G401.6 (cell line): ENCODE data around the gene HK1.
"Not testable (repeated sequence)": the region's sequence is repeated elsewhere in the genome, so short reads cannot be mapped to it uniquely, and the experiment has no call there.

ENCODE experiments used
- FAIRE-seq: peaks from 2 replicates; lab custom pipeline; 2012; peaks lifted over from hg19 to GRCh38; lab: Jason Lieb, UNC

HK1 gene

DNA sequence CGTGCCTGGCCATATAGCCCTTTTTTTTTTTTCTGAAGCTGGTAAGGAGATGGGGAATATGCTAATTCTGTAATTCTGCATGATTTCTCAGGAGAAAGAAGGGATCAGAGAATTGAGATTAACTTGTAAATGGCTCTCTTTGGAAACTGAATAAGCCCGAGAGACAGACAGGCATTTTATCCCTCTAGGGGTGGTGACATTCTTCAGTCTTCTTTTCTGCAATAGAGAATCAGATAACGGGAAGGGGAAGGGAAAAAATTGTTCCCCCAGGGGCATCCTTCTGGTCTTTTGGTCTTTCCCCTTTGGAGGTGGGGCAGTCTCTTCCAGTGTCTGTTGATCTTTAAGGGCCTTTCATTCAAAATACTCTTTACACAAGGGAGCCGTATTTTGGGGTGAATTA, 34.2 kb downstream of the HK1 start:
- no peak for FAIRE-seq

DNA sequence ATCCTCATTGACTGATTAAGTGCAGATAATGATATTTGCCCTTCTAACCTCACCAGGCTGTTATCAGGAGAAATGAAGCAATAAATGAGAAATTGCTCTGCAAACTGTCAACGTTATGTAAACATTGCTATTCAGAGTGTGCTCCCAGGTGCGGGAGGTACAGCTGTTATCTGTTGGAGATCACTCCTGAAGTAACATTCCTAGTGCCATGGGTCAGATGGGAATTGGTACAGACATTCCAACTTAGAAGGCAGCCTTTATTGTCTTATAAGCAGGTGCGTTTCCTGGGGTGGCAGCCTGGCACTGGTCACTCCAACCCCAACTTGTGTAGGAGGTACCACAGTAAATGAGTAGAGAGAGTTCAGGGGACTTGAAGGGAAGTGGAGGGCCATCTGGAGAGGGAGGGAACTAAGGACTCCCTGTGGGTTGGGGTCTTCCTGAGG, 36.8 kb downstream of the HK1 start:
- FAIRE-seq, result no peak

DNA sequence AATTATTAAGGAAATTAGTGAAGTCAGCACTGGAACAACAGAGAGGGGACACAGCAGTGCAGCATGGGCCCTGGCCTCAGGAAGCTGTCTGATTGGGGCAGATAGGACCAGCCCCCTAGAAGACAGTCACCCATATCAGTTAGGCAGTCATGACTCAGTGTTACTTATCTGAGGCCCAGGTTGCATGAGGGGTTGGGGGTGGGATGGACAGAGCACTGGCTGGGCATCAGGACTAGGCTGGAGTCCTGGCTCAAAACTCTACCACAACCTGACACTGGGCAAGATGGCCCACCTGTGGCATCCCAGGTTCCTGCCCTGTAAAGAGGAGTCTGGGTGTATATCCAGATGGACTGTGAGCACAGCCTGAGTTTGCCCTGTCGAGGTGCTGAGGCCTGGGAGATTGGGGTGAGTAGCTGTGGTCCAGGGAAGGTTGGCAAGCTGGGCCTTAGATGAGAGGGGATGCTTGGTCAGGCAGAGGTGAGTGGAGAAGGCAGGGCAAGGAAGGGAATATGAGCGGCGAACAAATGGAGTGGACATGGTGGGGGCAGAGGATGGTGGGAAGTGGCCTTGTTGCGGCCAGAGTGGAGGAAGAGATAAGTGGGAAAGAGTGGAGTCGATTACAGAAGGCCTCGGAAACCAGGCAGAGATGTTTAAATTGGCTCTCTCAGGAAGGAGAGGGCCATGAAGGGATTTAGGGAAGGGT, 37.5 kb downstream of the HK1 start:
- no peak for FAIRE-seq

DNA sequence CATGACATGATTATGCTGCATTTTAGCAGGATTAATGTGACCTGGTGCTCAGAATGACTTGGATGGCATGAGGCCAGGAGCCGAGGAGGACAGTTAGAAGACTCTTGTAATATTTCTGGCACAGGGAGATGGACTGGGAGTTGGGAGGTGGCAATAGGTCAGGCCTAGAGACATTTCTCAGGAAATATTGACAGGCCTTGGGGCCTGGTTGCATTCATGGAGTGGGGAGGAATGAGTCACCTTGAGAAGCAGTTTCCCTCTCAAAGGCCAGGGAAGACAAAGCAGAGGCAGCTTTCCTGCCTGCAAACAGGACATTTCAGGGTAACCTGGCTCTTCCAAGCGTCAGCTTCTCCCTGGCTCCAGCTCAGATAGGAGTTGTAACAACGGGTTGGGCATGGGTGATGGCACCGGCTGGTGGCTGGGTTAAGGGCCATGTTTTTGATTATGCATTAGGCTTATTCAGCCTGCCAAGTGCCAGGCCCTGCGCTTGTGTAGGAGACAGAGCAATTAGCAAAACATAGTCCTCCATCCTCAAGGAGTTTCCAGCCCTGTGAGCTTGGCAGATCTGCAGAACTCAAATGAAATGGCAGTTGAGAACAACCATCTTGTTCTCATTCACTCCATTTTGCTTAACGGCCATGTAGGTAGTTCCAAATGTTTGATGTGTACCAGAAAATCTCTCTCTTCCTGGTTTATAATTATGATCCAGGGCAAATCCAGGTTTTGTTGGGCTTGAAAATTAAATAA, 38.2 kb downstream of the HK1 start:
- no peak for FAIRE-seq

DNA sequence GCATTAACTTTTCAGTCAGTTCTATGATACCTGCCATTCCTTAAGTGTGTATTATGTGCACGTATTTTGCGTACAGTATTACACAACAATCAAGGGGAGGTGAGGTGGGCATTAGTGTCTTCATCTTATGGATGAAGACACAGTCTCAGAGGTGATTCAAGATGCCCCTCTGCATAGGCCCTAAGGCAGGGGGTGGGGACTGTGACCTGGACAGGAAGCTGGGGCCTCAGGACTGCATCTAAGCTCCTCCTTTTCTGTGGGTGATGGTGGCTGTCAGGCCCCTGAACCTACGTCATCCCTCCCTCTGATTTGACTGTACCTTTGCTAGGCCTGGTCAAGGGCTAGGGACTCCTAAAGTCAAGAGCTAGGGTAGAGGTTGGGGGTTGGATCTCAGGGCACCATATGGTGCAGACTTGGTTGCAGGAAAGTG, 38.9 kb downstream of the HK1 start:
- FAIRE-seq, result no peak

DNA sequence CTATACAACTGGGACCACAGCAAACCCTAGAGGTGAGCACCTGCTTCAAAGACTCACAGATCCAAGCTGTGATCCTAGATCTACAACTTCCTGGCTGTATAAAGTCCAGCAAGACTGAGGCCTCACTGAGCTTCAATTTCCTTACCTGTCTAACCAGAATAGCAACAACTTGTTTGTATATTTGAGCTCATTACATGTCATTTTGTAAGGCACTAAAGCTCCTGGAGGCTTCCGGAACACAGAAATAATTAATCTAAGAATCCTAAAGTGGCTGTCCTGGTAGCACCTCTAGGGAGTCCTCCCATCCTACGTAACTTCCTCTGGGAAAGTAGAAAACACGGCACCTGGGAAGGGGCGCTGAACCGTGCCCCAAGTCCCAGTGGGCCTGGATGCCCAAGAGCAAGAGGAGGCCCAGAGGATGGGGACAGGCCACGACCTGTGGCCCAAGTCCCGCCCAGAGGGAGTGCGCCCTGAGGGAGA, 39.4 kb downstream of the HK1 start:
- FAIRE-seq, result no peak

DNA sequence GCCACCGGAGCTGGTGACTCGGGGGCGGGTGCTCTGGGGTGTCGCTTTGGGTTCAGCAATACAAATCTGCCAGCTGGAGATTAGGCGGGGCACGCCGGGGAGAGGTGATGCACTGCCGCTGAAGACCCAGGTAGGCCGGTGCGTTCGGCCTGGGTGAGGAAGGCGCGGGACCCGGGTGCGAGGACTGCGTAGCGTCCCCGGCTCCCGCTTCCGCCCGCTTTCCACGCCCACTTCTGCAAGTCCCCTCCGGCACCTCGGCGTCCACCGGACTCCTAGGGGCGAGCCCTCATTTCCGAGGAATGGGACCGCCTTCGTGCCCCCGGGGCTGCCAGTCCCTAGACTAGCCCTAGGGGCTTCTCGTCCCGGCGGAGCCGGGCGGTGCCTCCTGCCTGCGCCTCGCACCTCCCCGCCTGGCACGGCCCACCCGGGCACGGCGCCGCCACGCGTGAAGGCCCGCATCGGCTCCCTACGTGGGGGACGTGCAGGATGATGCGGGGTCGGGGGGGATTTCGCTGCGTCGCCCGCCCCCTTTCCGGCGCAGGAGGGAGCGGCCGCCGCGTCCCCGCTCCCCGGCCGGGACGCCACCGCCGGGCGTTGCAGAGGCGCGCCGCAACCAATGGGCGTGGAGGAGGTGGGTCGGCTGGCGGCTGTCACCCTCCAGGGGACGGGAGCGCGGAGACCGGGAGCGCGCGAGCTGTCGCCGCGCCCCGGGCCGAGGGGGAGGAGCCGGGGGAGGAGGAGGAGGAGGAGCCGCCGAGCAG, 40.0 kb downstream of the HK1 start:
- FAIRE-seq, result no peak

DNA sequence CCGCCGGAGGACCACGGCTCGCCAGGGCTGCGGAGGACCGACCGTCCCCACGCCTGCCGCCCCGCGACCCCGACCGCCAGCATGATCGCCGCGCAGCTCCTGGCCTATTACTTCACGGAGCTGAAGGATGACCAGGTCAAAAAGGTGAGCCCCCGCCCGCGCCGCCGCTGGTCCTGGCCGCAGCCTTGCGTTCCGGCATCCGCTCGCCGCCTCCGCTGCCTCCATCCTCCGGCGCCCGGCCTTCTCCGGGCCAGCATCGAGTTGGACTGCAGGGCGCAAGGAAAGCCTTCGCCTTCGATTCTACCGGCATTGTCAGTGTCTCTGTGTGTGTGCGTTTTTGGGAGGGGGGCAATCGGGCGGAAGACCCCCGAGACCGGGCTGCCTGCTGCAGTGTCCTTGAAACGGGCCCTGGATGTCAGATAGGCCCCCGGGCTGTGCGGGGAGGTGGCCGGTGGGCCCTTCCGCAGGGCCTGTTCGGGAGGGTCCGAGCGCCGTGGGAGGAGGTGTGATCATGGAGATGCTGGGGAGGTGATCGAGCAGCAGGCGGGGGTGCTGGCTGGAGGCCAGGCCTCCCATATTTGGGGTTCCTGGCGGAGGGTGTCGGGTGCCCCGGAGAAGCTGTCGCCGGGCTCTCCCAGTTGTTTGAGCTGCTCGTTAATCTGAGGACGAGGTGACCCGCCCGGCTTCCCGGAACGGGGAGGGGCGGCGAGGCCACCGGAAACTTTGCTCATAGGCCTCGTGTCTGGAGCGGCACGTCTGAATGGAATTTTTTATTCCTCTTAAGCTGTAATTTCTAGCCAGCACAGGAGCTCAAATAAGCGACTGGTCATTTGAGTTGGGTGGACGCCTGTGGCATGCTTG, 40.8 kb downstream of the HK1 start:
- FAIRE-seq, result no peak

DNA sequence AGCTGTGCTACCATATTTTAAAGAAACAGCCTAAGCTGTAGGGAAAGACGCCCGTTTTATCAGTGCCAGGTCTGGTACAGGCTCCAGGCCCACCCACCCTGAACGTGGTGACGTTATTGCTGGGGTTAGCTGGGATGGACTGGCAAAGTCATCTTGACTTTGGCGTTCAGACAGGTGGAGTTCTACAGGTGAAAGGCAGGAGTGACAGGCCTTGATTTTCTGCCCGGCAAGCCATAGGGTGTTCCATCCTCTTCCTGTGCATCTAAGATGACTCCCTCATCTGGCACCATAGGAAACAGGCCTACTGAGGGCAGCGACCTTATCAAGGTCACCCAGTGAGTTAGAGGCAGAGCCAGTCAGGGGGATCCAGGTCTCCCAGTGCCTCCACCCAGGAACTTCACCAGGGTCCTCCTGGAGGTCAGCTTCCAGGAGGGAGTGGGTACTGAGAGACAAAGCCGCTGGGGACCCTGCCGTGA, 41.6 kb downstream of the HK1 start:
- no peak for FAIRE-seq

DNA sequence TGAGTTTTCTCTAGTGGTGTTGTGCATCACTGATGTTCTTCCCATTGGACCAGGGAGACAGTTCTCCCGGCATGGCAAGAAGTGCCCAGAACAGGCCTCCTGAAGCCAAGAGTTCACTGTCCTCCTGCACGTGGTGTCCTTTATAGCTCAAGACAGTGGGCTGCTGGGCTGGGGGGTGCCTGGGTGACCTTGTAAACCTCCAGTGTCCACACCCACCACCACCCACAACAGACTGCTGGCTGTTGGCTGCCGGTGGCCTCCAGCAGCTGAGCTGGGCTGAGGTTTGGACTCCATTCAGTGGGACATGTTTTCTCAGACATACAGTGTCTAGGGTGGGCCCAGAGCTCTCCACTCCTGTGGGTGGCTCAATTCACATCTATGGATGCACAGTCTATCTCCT, 42.2 kb downstream of the HK1 start:
- FAIRE-seq, result no peak

DNA sequence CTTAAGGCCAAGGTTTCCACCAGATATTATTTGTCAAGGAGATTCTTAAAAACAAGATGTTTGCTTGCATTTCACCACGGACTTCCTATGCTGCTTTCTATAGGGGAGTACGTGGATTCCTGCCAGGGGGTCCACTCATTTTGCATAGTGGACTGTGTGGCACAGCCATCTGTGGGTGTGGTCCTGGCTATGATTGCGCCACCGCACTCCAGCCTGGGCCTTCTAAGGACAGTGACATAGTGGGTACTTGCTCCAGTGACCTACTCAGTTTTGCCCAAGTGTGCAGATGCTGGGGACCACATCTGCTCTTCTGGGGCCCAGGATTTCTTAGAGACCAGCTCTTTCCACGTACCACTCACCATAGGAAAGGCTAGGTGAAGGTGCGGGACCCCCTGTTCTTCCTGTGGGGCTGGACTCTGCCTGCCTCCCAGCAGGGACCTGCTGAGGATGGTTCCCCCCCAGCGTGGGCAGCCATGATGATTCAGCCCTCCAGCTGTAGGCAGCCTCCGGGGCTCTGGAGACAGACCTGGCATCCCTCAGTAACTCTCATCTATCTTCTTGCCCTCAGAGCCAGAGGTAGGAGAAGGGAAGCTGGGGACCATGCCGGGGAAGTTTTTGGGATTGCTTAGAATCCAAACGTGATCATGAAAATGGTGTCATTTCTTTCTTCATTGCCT, 42.9 kb downstream of the HK1 start:
- no peak for FAIRE-seq

DNA sequence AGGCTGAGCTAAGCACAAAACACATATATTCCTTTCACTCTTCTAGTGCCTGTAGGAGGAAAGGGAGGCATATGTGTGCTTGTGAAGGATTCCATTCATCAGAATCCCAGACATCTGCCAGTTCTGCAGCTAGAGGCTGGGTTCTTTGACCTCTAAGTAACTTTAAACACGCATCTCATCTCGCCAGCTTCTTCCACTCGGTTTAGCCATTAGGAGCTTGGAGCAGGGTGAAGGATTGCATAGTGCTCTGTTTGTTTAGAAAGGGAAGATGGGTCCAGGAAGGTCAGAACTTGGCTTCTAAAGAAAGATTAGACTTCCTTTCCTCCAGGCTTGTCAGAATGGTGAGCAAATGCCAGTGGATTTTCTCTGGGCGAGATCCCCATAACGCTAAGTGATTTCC, 43.6 kb downstream of the HK1 start:
- FAIRE-seq, result no peak

DNA sequence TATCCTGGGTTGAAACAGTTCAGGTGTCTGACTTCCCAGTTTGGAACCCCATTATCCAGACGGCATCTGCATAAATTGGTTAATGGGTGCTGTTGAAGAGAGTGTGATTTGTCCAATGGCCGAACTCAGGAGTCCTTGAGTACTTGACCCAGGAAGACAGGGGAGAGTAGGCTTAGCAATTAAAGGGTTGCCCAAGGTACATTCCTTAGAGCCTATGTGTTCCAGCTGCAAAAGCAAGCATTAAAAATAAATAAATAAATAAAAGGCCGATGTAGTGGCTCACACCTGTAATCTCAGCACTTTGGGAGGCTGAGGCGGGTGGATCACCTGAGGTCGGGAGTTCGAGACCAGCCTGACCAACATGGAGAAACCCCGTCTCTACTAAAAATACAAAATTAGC, 44.0 kb downstream of the HK1 start:
- not testable (repeated sequence) for FAIRE-seq

DNA sequence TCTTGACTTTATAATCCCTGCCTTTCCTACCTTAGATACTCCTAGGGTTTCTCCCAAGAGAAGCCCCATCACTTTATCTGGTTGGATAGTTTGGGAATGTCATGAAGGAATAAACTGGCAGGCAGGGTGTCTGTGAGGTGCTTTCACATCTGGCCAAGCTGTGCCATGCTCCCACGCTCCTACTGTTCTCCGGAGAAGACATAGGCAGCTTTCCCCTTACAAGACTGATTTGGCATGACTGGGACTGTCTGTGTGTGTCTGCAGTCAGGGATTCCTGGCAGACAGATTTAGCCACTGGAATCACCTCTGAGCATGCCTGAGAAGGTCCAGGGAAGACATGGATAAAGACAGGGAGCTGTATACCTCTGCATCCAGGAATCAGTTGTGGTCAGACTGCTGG, 45.3 kb downstream of the HK1 start:
- FAIRE-seq, result no peak

DNA sequence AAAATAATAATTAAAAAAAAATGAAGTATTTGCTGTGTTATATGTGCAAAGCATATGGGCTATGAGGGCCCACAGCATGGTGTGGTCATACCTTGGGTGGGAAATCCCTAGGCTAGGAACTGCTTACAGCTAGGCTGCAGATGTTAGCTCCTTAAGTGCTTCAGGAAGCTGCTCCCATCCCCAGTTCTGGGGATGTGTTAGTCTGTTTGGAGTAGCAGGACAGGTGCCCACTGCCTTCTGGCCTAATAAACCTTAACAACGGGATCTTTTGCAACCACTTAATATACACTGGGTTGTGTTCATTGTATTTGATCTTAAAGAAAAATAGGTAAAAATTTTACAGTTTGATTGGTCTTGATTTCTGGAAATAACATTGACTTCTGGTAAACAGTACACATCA, 46.3 kb downstream of the HK1 start:
- no peak for FAIRE-seq

DNA sequence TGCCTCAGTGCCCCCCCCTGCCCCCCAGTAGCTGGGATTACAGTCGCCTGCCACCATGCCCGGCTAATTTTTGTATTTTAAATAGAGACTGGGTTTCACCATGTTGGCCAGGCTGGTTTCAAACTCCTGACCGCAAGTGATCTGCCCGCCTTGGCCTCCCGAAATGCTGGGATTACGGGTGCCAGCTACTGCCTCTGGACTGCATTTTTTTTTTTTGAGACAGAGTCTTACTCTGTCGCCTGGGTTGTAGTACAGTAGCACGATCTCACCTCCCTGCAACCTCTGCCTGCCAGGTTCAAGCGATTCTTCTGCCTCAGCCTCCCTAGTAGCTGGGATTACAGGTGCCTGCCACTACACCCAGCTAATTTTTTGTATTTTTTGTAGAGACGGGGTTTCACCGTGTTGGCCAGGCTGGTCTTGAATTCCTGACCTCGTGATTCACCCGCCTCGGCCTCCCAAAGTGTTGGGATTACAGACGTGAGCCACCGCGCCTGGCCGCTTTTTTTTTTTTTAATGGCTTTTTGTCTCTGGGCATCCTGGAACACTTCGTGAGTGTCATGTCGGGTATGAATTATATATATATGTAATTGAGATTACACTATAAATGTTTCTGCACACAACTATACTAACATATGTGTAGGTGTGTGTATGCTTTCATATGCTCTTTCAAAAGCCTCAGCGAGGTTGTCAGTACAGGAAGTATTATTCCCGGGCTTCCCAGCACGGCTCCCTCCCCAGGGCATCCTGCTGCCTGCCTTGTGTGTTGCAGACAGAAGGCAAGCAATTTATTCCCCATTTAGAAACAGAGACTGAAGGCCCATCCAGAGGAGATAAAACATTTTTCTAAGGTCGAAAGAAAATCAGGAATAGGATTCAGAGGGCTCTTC, 47.6 kb downstream of the HK1 start:
- not testable (repeated sequence) for FAIRE-seq

DNA sequence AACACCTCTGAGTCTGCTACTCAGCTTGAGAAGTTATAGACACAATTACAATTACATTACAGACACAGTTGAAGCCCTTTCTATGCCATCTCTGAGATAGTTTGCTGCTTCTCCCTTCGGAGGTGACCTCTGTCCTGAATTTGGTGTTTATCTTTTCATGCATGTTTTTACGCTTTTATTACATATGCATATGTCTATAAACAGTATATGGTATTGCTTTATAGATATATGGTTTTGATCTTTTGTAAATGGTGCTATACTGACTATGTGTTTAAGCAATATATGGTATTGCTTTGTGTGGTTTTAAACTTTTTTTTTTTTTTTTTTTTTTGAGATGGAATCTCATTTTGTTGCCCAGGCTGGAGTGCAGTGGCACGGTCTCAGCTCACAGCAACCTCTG, 48.4 kb downstream of the HK1 start:
- FAIRE-seq, result no peak

DNA sequence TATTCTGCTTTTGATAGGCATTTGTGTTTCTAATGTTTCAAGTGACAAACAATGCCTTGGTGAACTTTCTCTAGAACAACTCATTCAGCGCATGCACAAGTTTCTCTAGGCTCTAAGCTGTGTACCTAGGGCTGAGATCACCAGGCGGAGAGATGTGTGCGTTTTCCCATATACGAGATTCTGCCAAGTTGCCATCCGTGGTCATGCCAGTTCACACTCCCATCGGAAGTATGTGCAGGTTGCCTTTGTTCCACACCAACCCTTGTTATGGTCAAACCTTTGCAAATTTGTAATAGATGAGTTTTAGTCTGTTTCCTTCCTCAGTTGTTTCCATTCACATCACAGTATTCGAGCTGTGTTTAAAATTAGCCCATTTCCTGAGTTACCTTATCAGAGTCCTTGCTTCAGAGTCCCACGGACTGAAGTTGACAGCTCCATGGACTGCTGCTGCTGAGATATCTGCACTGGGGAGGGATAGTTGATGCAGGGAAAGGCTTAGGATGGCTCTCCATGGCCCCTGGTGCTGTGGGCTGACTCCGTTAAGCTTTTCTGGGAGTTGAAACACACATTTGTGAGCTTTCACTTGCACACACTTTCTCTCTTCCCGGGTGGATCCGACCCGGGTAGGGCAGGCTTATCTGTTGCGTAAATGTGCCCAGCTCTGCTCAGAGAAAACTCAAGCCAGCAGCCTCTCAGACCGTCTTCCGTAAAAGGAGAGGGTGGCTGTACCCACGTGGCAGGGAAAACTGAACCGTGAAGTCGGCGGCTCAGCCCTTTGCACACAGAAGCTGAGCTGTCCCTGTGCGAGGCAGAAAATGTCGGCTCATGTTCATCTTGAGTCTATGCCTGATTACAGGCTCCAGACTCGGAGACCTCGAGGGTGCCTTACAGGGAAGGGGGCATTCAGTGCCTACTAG, 49.4 kb downstream of the HK1 start:
- FAIRE-seq, result no peak

DNA sequence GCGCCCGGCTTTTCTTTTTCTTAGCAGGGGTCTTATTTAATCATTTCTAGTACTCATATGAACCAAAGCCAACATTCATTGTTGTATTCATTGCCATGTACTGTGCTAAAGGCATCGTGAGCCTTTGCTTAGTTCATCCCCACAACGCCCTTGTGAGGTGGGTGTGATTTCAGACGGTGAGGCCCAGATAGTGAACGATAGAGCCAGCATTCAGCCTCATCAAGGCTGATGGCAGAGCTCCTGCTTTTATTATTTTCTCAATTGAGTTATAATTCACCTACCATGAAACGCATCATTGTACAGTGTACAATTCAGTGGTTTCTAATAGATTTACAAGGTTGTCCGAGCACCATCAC, 50.1 kb downstream of the HK1 start:
- FAIRE-seq, result no peak
